ENCODE data around the gene PDE4D. TPM values are rescaled to one million over a fixed set of nuclear protein-coding genes. Genes with fewer than 3 reads are reported as not detected.

Gene PDE4D
- total RNA-seq, 4 donors from 2014 or later = 6.7 to 21.0 (median 15.0) TPM

GRCh38 chr5:59782856-59783255 is 110.7 kb downstream of the PDE4D start:
- H3K4me3 ChIP-seq (ENCODE audit: low read depth, poor library complexity, severe bottlenecking) = no peak overlapping the region
- intact Hi-C loops (cut with DNase I; ENCODE audit: low total_unique reads) = no loop called here
- DNase-seq (ENCODE audit: low spot score in 2 of 2) = no peak
- TF ChIP-seq POLR2A (IDR thresholded peaks at IDR 0.05) (no peak), CTCF (IDR thresholded peaks at IDR 0.05) (no peak)
- WGBS, 2 donors = 59 to 67% methylated on average over 1 of the region's 1 CpG

- WGBS, 2 donors = 76 to 79% methylated on average over 2 of the region's 2 CpGs
- intact Hi-C loops (cut with DNase I; ENCODE audit: low total_unique reads) = no loop called here
- DNase-seq (ENCODE audit: low spot score in 2 of 2) = no peak
These were observed 114.1 kb downstream of the PDE4D start for GRCh38 chr5:59779453-59779852.

GRCh38 chr5:59777028-59777427 is 116.5 kb downstream of the PDE4D start:
- no peak for TF ChIP-seq POLR2A (IDR thresholded peaks at IDR 0.05)
- TF ChIP-seq CTCF (IDR thresholded peaks at IDR 0.05) = no peak
- no peak for DNase-seq (ENCODE audit: low spot score in 2 of 2)
- intact Hi-C loops (cut with DNase I; ENCODE audit: low total_unique reads) = no loop called here

More at GRCh38 chr5:59779453-59779852, 114.1 kb downstream of the PDE4D start:
- TF ChIP-seq CTCF (IDR thresholded peaks at IDR 0.05) = no peak
- no peak for TF ChIP-seq POLR2A (IDR thresholded peaks at IDR 0.05)
- no peak overlapping the region for H3K4me3 ChIP-seq (ENCODE audit: low read depth, poor library complexity, severe bottlenecking)

GRCh38 chr5:59773294-59773693 is 120.2 kb downstream of the PDE4D start:
- H3K4me3 ChIP-seq (ENCODE audit: low read depth, poor library complexity, severe bottlenecking) = no peak overlapping the region
- no peak for DNase-seq (ENCODE audit: low spot score in 2 of 2)
- intact Hi-C loops (cut with DNase I; ENCODE audit: low total_unique reads) = no loop called here
- TF ChIP-seq POLR2A (IDR thresholded peaks at IDR 0.05) (no peak), CTCF (IDR thresholded peaks at IDR 0.05) (no peak)

More at GRCh38 chr5:59777028-59777427, 116.5 kb downstream of the PDE4D start:
- 51 to 55% methylated on average over 4 of the region's 4 CpGs for WGBS, 2 donors
- H3K4me3 ChIP-seq (ENCODE audit: low read depth, poor library complexity, severe bottlenecking) = no peak overlapping the region

GRCh38 chr5:59772757-59773156 is 120.8 kb downstream of the PDE4D start:
- H3K4me3 ChIP-seq (ENCODE audit: low read depth, poor library complexity, severe bottlenecking) = no peak overlapping the region
- TF ChIP-seq POLR2A (IDR thresholded peaks at IDR 0.05) (no peak), CTCF (IDR thresholded peaks at IDR 0.05) (no peak)
- WGBS, 2 donors = 73 to 76% methylated on average over 2 of the region's 2 CpGs
- DNase-seq (ENCODE audit: low spot score in 2 of 2) = no peak
- intact Hi-C loops (cut with DNase I; ENCODE audit: low total_unique reads) = no loop called here

- intact Hi-C loops (cut with DNase I; ENCODE audit: low total_unique reads) = no loop called here
- TF ChIP-seq CTCF (IDR thresholded peaks at IDR 0.05) = no peak
- TF ChIP-seq POLR2A (IDR thresholded peaks at IDR 0.05) = no peak
- 64 to 69% methylated on average over 2 of the region's 2 CpGs for WGBS, 2 donors
- DNase-seq (ENCODE audit: low spot score in 2 of 2) = no peak
- H3K4me3 ChIP-seq (ENCODE audit: low read depth, poor library complexity, severe bottlenecking) = no peak overlapping the region
These were observed 121.3 kb downstream of the PDE4D start for GRCh38 chr5:59772206-59772605.
